ENCODE results near the gene RRM1.

GRCh38 chr11:4086575-4087353 is 7.8 kb upstream of the RRM1 start:
- TF ChIP-seq, protein P1, sequence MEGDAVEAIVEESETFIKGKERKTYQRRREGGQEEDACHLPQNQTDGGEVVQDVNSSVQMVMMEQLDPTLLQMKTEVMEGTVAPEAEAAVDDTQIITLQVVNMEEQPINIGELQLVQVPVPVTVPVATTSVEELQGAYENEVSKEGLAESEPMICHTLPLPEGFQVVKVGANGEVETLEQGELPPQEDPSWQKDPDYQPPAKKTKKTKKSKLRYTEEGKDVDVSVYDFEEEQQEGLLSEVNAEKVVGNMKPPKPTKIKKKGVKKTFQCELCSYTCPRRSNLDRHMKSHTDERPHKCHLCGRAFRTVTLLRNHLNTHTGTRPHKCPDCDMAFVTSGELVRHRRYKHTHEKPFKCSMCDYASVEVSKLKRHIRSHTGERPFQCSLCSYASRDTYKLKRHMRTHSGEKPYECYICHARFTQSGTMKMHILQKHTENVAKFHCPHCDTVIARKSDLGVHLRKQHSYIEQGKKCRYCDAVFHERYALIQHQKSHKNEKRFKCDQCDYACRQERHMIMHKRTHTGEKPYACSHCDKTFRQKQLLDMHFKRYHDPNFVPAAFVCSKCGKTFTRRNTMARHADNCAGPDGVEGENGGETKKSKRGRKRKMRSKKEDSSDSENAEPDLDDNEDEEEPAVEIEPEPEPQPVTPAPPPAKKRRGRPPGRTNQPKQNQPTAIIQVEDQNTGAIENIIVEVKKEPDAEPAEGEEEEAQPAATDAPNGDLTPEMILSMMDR (IDR thresholded peaks at IDR 0.05), result no peak
- TF ChIP-seq ZFX (IDR thresholded peaks at IDR 0.05; ENCODE audit: borderline replicate concordance), result no peak
